HG03280 (cell line): ENCODE measurements around the gene EIF3J.
"Not testable (repeated sequence)": the region's sequence is repeated elsewhere in the genome, so short reads cannot be mapped to it uniquely, and the experiment has no call there.

Experiments
- ATAC-seq: cut with Tn5 transposase; IDR thresholded peaks from one replicate; pipeline ENCODE4 v1.9.1; 2021; ENCODE audit warnings: mild to moderate bottlenecking, moderate library complexity; ENCODE audit not compliant: unreplicated experiment

Gene EIF3J

DNA sequence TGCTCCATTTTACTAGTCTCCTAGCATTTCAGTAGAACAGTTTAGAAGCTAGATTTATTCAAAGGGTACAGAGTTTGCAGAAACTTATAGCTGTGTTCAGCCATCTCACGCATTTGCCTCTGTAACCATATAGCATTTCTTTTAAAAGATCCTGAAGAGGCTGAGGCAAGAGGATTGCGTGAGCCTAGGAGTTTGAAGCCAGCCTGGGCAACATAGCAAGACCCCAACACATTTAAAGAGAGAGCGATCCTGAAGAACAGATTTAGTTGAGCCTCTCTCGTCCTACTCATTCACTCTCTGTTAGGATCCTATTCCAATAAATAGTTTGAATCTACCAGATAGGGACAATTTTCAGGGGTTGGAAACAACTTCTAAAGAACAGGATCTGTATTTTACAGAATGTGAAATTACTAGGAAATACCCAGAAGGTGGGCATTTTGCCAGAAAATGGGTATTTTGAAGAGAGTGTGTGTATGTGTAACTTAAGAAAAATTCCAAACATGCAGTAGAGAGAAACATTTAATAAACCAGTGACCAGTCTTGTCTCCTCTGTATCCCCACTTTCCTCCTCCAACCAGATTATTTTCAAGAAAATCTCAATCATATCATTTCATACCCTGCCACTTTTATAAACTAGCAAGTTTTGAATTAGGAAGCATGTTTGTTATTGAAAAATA, 4.5 kb downstream of the EIF3J start:
- no peak for ATAC-seq

DNA sequence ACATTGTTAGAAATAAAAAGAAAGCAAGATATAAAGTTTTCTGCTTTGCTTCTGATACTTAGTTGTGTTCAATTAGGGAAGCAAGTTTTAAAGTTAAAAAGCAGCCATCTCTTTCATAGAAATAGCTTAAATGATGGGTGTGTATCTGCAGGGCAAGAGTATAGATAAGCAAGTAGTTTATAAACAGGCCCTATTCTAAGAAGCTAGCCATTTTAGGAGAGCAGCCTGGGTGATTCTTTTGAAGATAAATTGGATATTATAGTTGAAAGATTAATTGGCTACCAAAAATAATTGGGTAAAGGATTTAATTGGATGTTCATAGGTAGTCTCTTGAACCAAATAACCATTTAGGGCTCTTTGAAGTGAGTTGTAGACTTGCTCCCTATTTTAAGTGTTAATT, 5.6 kb downstream of the EIF3J start:
- ATAC-seq, result no peak

DNA sequence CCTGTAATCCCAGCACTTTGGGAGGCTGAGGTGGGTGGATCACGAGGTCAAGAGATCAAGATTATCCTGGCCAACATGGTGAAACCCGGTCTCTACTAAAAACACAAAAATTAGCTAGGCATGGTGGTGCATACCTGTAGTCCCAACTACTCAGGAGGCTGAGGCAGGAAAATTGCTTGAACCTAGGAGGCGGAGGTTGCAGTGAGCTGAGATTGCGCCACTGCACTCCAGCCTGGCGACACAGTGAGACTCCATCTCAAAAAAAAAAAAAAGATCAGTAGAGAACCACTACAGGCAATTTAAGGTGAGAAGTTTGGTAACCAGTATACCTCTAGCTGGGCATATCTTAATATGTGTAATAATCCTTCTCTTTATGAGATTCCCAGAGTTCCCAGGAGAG, 7.8 kb downstream of the EIF3J start:
- not testable (repeated sequence) for ATAC-seq

GRCh38 chr15:44545913-44546802, 9.2 kb downstream of the EIF3J start:
- ATAC-seq, result peak; percentile 64

- ATAC-seq, result not testable (repeated sequence)
Measured at GRCh38 chr15:44549152-44549551, 12.2 kb downstream of the EIF3J start.

- no peak for ATAC-seq
Measured at GRCh38 chr15:44550256-44550655, 13.3 kb downstream of the EIF3J start.

- ATAC-seq, result no peak
Measured at GRCh38 chr15:44550734-44551133, 13.8 kb downstream of the EIF3J start.

- ATAC-seq, result no peak
Measured at GRCh38 chr15:44554934-44555723, 18.2 kb downstream of the EIF3J start.

GRCh38 chr15:44560926-44561325, 24.0 kb downstream of the EIF3J start:
- not testable (repeated sequence) for ATAC-seq

DNA sequence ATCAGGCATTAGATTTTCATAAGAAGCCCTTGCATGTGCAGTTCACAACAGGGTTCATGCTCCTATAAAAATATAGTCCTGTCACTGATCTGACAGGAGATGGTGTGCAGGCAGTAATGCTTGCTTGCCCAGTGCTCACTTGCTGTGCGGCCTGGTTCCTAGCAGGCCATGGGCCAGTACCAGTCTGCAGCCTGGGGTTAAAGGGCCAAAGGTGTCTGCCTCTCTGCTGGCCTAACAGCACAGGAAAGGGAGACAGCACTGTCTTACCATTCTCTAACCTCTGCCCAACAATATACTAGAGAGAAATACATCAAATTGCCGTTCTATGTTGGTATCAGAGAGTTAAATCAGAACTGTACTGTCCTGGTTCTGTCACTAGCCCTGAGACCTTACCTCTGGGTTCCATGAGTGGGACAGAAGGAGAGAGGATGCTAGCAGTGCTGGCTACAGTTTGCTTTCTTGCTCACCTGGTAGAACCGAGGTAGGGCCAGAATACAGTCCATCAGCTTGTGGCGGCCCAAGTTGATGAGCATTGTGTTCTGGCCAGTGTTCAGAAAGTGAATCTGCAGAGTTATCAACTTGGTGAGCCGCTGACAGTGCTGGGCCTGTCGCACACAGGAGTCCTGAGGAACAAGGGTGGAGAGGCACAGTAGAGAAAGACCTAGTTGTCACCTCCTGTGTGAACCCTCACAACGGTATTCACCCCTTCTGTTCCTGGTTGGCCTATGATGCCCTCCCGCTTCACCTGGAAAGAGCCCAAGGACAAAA, 28.6 kb downstream of the EIF3J start:
- no peak for ATAC-seq

DNA sequence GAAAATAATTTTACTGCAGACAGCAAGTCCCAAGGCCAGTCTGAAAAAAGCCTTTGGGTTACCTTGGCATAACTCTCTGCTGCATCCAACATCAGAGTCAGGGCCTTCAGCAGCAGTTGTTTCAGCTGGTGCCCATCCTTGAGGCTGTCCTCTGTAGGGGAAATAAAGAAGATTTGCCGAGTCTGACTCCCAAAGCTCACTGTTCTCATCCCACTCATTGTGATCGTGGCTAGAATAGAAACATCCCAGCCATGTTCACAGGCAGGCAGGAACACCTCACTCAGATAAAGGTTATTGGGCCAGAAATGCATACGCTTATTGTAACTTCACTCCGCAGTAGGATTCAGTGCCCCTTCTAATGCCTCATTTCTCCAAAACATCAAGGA, 29.2 kb downstream of the EIF3J start:
- ATAC-seq, result no peak

- no peak for ATAC-seq
Measured at GRCh38 chr15:44568338-44568737, 31.4 kb downstream of the EIF3J start.

- ATAC-seq, result no peak
Measured at GRCh38 chr15:44569316-44569715, 32.4 kb downstream of the EIF3J start.

DNA sequence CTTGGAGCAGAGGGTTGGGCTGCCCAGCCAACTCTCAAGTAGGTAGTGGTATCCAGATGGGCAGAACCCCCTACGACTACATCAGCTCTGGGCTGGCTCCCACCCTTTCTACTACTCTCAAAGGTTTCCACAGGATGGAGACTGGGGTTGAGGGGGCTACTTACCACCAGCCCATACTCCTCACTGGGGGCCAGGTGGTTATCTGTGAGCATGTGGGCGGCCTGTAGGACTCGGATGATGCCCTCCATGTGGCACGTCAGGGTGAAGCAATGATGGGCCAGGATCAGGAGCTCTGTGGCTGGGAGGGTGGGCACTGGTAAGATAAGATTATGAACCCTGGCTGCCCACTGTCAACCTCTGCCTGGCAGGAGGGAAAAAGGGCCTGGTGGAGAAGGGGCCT, 33.4 kb downstream of the EIF3J start:
- ATAC-seq, result no peak

- ATAC-seq, result no peak
Measured at GRCh38 chr15:44573386-44573785, 36.4 kb downstream of the EIF3J start.

- no peak for ATAC-seq
Measured at GRCh38 chr15:44574734-44575133, 37.8 kb downstream of the EIF3J start.

DNA sequence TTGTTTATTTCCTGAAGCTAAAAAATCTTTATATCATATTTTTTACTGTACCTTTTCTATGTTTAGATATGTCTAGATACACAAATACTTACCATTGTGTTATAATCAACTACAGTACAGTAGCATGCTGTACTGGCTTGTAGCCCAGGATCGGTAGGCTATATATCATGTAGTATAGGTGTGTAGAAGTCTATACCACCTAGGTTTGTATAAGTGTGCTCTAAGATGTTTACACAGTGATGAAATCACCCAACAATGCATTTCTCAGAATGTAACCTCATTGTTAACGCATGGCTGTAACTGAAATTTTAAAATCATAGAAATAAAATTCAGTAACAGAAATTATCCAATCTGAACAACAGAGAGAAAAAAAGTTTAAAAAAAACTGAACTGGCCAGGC, 43.2 kb downstream of the EIF3J start:
- no peak for ATAC-seq

DNA sequence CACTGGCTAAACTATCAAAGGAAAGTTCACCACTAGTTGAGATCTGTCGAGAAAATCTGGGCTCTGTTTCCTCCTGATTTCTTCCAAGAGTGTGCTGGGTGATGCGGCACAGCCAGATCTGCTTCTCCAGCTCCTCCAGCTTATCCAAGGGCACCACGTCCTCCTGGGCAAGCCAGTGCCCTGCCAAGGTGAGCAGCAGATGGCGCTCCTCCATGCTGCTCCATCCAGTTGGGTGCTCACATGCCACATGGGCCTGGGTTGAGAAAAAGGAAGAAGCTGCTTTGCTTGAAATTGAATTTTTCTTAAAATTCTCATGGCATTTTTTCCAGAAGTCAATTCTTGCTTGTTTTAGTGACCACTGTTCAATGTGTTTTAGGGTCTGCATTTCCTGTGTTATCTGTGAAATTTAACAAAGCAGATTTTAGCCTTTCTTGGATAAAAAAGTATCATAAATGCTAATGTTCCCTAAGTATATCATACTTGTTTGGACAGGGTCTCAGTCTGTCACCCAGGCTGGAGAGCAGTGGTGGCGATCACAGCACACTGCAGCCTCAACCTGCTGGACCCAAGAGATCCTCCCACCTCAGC, 47.3 kb downstream of the EIF3J start:
- ATAC-seq, result no peak

GRCh38 chr15:44585633-44586032, 48.7 kb downstream of the EIF3J start:
- no peak for ATAC-seq

GRCh38 chr15:44588541-44588940, 51.6 kb downstream of the EIF3J start:
- no peak for ATAC-seq
